ENCODE data around the gene BEAN1.

- no peak for TF ChIP-seq EP300 (IDR thresholded peaks at IDR 0.05)
- peak in 5 of 7 experiments; percentile 70 to 96 (median 89) for TF ChIP-seq CTCF (IDR thresholded peaks at IDR 0.05)
These were observed 20.4 kb upstream of the BEAN1 start for GRCh38 chr16:66406534-66407221.
